Measurements from ENCODE around the gene CDH8.

Gene CDH8

GRCh38 chr16:62036101-62036801 is at the start of gene CDH8:
Gene CDH8 (minus strand): TSS chr16:62036438. CDS start chr16:62021403, 15,035 bp downstream.
- no peak for DNase-seq

GRCh38 chr16:62079236-62079635 is 43.0 kb upstream of the CDH8 start:
- DNase-seq = no peak

DNA sequence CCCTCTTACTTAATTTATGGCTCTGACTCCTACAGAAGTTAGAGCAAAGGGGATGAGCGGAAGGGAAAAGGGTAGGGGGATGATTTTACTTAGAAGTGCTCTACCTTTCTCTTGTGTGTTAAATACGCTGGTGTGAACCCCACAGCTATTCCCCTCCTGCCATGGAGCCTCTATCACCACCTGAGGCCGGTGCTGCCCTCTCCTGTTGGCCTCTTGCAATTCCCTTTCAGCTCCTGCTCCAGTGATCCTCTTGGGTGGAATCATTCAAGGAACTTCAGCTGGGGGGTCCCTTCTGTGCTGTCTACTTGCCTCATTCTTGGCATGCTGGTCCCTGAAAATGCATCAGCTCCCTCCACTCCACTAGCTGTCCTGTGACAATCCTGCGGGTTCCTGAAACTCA is 41.8 kb upstream of the CDH8 start:
- DNase-seq = no peak

- DNase-seq = no peak
Measured at GRCh38 chr16:62076886-62077285, 40.6 kb upstream of the CDH8 start.

GRCh38 chr16:62068747-62069146 is 32.5 kb upstream of the CDH8 start:
- DNase-seq = no peak

- DNase-seq = no peak
Measured at GRCh38 chr16:62067981-62068380, 31.7 kb upstream of the CDH8 start.

DNA sequence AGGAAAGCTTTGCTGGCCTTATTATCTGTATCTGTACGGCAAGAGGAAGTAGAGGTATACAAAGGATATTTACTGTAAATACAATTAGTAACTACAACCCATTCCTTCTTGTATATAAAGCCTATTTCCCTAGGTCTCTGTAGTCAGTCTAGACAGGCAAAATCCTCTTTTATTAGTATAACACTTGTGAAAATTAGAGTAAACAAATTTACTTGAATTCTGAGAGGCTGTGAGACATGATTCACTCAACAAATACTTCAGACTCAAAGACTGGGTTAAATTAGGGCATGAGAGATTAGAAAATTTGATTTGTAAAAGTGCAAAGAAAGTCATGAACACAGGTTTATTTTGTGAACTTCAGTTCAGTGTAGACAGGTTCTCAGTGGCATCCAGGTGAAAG is 30.9 kb upstream of the CDH8 start:
- DNase-seq = no peak

GRCh38 chr16:62066747-62067146 is 30.5 kb upstream of the CDH8 start:
- no peak for DNase-seq

DNA sequence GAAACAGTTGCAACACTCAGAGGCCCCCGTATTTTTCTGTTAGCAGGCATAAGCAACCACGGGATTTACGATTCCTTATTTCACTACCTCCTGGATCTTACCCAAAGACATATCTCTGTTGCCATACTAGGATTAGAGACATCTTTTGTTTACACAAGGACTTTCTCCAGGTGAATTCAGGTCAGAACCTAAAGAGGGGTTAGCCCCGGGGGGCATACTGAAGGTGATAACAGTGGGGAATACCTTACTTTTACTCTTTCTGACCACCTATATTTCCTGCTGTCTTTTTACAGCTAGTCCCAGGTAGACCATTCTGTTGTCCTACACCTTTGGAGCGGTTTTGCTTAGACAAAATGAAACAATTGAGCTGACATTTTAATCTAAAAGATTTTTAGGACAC is 27.9 kb upstream of the CDH8 start:
- no peak for DNase-seq

- no peak for DNase-seq
Measured at GRCh38 chr16:62060089-62060488, 23.9 kb upstream of the CDH8 start.

DNA sequence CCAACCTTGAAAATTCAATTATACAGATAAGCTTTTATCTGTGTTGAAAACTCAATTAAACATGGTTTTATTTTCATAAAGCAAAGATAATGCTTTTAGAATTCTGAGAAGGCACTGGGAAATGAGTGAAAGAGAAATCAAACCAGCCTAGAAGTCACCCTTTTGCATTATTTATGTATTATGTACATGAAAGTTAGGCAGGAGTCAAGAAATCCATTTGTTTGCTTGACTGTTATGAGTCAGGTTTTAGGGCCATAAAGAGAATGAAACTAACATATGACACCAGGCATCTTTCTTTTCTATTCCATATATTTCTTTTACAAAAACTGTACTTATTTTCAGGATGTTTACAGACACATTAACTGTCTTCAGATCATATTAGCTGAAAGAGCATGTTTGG is 23.3 kb upstream of the CDH8 start:
- DNase-seq = no peak

DNA sequence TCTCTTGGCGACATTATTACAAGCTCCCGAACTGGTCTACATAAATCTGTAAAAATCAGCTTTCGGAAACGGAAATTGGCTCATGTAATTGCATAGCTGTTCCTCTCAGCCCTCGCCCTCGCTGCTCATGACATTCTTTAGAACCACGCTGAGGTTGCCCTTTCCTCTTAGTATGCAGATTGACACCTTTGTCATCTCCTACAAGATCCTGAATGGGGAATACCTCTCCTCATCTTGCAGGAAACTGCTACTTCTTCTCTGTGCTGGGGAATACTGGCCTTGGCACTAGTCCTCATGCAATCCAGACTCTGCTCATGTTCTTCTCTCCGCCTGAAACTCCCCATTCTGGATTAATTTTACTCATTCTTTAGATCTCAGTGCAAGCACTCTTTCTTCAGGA is 22.2 kb upstream of the CDH8 start:
- DNase-seq = no peak

- DNase-seq = no peak
Measured at GRCh38 chr16:62051942-62052341, 15.7 kb upstream of the CDH8 start.

DNA sequence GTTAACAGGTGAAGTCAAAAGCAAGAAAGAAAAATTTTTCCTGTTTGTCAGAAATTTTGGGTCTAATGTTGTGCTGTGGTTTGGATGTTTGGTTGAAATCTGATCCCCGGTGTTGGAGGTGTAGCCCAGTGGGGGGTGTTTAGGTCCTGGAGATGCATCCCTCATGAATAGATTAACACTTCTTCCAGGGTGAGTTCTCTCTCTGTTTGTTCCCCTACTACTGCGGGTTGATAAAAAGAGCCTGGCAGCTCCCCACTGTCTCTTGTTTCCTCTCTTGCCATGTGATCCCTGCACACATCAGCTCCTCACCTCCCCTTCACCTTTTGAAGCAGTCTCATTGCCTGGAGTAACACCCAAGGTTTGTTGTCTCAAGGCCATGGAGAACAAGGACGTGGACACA is 14.6 kb upstream of the CDH8 start:
- DNase-seq = no peak

DNA sequence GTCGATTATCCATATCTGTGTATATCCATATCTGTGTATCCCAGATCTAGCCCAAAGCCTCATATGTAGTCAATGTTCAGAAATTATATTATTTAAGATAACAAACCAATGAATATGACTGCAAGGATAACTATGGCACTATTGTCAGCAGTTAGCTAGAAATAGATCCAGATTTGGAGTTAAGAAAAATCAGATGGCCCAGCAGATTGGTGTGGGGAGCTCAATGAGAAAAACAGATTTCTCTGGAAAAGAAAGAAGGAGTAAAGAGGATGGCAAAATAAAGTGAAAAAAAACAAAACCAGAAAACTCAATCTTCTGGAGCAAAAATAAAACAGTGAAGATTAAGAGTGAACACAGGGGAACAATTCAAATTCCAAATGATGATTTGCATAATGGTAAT is 10.6 kb upstream of the CDH8 start:
- no peak for DNase-seq

- no peak for DNase-seq
Measured at GRCh38 chr16:62041401-62041800, 5.2 kb upstream of the CDH8 start.

- DNase-seq = no peak
Measured at GRCh38 chr16:62038646-62039045, 2.4 kb upstream of the CDH8 start.

- DNase-seq = no peak
Measured at GRCh38 chr16:62038225-62038624, 2.0 kb upstream of the CDH8 start.

DNA sequence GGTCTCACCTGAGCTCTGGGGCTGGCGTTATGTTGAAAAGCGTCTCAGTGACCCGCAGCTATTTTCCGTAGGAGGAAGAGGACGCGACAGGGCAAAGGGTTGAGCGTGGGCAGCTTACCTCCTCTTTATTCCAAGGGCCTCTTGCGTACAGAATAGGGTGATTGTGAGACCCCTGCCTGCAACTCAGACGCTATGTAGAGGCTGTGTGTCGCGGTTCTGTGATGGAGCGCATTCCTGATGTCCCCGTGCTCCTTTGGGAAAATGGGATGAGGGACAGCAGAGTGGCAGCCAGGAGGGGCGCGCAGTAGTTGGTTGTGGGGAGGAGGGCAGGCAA is 531 bp upstream of the CDH8 start:
- no peak for DNase-seq

DNA sequence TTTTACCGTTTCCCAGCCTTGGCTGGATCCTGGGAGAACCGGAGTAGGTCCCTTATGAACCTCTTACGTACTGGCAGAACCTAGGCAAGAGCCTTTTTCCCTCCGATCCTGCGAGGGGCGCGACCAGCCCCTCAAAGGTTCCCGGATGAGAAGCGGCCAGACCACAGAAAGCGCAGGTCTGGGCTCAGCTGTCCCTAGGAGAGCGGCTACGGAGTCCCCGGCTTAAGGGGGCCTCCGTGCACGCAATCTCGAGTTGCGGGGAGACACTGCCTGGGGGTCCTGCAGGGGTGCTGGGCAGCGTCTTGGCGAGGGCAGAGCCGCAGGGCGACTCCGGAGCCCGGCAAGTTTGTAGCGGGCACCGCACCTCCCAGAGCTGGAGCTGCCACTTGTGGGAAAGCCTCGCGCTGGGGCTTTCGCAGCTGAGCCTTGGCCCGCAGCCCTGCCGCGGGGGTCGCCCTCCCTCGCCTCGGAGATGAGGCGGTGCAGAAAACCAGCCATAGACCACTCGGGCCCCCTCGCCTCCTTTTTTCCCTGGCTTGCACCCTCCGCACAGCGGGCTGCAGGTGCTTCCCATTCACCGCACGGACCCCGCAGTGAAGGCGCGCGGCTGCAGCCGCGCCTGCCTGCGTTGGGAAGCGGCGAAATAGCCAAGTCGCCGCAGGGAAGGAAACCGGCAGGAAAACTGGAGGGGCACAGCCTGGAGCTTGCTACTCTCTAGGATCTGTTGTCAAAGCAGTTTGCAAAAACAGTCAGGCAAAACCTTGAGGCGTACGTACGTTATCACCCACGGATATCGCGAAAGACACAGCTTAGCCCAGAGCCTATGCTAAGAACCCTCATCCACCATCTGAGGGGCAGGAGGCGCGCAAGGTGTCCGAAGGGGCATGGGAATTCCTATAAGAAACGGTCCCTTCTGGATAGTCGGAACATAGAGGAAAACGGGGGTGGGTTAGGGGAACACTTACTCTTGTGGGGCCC is 834 bp downstream of the CDH8 start:
- no peak for DNase-seq

DNA sequence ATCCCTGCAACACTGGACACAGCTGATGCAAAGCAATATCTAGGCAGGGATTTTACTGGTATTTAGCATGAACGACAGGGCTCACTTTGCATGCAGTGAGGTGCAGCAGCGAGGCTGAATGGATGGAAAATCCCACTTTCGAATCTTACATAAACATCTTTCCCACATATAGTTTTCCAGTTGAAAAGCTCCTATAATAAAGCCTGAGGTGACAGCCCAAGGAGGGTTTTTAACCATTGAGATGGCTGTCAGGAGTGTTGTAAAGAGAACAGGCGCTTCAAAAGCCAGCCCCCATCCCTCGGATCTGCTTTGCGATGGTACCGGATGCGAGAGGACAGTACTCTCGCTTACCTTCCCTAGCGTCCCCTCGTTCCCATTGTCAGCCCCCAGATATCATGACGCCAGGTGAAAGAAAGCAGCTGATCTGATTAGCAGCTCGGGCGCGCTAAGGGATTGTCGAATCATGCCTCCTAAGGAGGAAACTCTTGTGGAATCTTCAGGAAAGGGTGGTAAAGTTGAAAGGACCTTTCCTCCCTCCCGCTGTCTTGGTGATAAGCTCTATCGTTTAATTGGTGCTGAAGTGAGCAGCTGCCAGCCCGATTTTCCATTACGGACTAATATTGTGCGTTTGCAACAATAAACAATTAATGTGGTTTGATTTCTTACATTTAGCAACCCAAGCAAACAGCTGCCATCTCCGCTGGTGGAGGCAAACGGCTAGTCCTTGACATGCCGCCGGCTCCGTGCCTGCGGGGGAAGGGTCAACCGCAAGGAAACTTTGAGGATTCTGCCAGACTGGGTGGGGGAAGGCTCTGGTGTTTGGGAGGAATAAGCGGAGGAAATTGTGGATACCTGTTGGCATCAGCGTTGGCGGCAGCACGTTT is 1.8 kb downstream of the CDH8 start:
- no peak for DNase-seq

DNA sequence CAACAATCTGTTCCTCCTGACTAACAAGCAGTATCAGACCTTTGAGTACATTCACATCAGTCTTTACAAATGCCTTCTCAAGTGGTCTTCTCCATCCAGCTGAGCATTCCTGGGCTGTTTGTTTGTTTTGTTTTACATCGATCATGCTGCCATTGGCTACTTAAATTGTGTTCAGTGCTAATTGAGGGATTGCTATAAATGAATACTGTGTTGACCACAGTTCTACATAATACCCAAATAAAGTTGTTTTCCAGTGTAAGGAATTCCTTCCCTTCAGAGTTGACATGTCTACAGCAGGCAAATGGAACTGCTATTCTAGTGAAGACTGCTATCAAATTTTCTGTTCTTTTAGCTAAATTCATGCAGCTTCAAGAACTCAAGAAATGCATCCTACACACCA is 3.2 kb downstream of the CDH8 start:
- DNase-seq = no peak

DNA sequence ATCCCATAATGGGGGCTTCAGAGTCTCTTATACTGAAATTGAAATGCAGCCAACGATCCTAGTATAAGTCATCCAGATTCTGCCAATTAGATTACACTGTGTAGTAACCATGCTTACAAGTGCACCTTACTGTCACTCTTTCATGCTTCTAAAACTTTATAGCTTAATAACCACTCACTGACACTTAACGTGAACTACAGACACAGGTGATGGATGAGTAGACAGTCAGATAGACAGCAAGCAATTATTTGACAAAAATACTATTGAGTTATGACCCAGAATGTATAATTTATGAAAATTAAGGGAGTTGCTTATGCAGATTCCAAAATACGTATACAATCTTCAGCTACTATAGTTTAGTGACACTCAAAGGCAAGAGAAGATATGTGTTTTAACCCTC is 6.3 kb downstream of the CDH8 start:
- no peak for DNase-seq
